HuH-7 (cell line): ENCODE results near the gene CDH6.

Source experiments
- DNase-seq: peaks from one replicate; pipeline ENCODE4 v3.0.0; 2011; ENCODE audit warnings: low spot score

CDH6 gene

GRCh38 chr5:31204958-31205357, 11.5 kb downstream of the CDH6 start:
- no peak for DNase-seq

DNA sequence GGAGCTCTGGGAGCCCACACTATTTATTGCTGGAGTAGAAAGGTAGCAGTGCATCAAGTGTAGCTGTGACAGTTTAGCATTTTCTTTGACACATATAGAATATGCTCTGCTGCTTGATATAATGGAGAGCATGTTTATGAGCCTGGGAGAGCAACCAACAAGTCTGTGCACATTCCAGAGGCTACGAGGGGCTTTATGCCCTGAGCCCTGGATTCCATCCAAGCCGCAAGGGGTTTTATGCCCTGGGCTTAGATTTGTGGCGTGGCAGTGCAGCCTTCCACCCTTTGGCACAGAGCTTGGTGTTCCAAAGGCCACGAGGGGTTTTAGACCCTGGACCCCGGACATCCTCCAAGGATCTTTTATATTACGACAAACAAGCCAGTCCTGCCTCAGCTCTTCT, 14.6 kb downstream of the CDH6 start:
- no peak for DNase-seq

DNA sequence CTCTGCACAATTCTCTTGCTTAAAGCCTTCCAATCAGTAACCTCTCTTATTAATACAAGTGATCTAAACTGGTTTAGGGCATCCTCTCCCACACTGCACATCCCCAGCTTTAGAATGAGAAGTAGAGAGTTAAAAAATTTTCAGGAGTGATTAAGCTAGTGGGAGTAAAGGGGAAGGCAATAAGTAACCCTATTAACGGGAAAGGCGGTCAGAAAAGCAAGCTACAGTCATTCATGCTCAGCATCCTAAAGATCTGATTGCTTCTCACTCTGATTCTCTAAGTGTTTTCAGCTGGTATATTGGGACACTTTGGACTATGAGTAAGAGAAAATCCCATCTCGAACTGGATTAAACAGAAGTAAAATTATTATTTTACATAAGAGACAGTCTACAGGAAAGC, 15.8 kb downstream of the CDH6 start:
- DNase-seq, result no peak

DNA sequence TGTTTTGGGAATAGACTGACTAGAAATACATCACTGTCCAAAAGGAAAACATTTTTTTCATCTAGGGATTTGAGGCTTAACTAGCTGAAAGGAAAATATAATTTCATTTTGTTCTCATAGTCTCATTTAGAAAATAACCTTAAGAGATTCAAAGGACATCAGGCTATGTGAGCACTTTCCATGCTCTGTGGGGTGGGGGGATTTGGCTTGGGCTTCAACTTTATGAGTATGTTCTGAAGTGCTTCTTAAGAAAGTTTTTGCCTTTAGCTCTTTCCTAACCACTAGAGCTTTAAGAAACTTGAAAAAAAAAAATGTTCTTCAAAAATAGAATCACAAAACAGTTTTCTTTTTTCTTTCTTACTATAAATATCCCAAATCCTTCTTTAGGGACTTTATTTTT, 17.6 kb downstream of the CDH6 start:
- no peak for DNase-seq

- DNase-seq, result no peak
Observed at GRCh38 chr5:31213257-31213656, 19.8 kb downstream of the CDH6 start.

DNA sequence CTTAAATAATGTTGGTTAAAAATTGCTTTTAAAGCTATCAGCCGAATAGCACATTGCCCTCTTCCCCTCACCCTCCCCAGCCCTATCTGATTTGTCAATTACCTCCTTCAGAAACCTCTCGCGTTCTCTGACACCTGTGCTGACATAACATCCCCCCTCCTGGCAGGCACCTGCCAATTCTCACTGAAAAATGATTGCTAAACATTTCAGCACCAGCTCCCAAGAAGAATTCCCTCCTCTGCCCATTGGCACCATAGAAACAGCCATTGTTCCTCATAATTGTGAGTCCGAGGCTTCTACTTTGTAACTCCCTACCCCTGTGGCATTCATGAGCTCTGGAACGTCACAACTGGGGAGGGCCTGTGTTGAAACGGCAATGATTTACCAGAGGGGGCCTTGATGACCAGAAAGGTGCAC, 20.2 kb downstream of the CDH6 start:
- no peak for DNase-seq

DNA sequence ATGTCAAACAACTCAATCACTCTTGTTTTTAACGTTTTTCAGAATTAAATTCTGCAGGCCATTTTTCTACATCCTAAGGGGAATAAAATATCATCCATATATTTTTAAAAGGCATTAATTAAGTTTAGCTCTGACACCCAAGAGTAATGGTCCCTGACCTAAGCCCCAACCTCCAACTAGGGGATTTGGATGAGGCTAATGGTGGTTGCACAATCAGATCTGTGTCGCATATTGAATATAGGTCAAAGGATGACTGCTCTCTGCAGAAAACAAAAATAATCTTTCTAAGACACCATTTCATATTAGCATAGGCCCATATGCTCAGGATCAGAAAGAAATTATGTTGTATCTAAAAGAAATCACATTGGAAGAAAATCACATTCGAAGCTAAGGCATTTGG, 20.7 kb downstream of the CDH6 start:
- no peak for DNase-seq

DNA sequence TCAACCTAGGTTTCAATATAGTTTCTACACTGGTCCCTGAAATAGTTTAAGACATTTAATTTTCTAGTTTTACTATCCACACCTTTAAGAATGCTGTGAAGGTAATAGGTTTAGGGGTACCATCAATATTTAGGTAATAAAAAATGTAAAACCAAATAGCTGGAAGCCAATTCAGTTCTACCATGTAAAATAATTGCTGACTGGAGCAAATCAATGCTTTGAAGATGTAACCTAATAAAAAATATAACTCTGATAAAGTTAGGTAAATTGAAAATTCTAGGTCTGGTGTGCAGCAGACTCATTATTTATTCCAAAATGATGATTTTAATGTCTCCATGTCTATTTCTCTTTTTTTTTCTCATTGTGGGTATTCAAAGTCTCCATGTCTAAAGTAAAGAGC, 21.8 kb downstream of the CDH6 start:
- no peak for DNase-seq

GRCh38 chr5:31217446-31217845, 24.0 kb downstream of the CDH6 start:
- no peak for DNase-seq

DNA sequence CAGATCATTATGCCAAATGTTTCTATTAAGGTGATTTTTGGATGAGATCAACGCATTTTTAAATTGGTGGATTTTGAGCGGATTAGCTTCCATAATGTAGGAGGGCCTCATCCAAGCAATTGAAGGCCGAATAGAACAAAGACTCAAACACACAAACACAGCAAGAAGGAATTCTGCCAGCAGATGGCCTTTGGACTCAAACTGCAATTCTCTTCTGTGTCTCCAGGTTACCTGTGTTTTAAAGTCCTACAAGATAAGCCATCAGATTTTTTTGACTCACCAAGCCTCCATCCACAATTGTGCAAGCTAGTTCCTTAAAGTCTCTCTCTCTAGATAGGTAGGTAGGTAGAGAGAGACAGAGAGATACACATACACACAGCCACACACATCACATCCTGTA, 25.5 kb downstream of the CDH6 start:
- no peak for DNase-seq

GRCh38 chr5:31221001-31221400, 27.5 kb downstream of the CDH6 start:
- DNase-seq, result peak; percentile 43

- DNase-seq, result no peak
Observed at GRCh38 chr5:31225118-31225517, 31.6 kb downstream of the CDH6 start.

DNA sequence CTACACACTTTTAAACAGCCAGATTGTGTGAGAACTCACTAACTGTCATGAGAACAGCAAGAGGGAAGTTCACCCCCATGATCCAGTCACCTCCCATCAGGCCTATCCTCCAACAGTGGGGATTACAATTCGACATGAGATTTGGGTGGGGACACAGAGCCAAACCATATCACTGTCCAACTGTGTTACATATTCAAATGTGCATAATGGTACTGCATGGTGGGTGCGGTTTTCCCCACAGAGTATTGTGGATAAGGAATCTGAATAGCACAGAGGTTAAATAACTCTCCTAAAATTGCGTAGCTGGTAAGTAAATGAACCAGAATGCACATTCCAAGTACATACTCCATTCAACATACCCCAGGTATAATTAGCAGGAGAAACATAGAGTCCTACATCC, 32.1 kb downstream of the CDH6 start:
- no peak for DNase-seq

DNA sequence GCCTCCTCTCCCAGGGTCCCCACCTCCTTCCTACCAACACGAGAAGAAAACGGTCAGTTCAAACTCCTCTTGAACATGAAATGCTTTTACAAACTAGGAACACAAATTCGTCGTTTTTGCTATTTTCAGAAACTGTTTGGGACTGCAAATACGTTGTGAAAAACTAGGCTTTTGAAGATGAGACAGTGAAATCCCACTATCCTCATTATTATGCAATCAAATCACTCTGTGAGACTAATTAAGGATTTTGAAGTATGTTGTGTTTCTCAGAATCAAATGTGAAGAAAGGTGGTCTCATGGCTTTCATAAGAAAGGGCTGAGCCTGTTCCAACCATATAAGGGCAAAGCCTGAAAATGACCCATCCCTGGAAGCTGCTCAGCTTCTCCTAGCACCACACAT, 33.2 kb downstream of the CDH6 start:
- no peak for DNase-seq

GRCh38 chr5:31229266-31229665, 35.8 kb downstream of the CDH6 start:
- DNase-seq, result no peak

DNA sequence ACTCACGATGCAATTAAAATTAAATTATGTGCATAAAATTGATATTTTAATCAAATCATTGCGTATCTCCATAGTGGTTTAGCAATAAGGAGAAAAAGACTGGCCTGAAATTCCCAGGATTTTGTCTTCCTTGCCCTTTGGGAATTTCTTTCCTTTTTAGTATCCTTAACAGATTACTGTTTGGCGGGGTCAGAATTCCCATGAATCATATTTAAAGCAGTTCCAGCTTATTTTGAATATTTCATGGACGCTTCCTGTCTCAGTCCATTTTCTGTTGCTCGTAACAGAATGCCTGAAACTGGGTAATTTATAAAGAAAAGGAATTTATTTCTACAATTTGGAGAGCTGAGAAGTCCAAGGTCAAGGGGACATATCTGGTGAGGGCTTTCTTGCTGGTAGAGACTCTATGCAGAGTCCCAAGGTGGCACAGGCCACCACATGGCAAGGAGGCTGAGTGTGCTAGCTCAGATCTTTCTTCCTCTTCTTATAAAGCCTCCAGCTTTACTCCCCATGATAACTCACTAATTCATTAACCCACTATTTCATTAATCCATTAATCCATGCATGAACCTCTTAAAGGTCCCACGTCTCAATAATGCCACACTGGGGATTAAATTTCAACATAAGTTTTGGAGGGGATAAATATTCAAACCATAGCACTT, 37.8 kb downstream of the CDH6 start:
- no peak for DNase-seq

DNA sequence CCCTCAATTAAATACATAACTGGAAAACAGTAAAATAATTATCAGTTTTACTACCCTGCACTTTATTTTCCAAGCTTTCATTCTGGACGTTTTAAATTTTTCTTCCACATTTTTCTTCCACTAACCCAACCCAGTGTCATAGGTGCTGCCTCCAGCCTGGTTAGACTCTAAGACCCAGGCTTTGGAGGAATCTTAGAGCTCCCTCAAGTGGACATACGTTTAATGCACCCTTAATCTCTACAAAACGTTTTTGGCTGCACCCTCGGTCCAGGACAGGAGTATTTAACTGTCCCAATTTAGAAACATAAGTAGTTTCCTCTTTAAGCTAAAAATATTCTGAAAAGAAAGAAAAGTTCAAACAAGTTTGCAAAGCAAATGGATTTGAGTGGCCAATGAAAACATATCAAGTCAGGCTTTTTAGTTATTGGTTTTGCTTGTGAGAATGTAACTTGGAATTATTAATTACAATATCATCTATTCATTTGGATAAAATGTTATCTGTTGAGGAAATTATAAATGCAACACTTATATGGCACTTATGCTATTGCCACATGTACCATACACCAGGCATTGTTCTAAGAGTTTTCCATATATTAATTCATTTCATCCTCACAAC, 38.9 kb downstream of the CDH6 start:
- DNase-seq, result peak; percentile 43

- DNase-seq, result no peak
Observed at GRCh38 chr5:31235381-31235780, 41.9 kb downstream of the CDH6 start.

- DNase-seq, result no peak
Observed at GRCh38 chr5:31236339-31236738, 42.9 kb downstream of the CDH6 start.

DNA sequence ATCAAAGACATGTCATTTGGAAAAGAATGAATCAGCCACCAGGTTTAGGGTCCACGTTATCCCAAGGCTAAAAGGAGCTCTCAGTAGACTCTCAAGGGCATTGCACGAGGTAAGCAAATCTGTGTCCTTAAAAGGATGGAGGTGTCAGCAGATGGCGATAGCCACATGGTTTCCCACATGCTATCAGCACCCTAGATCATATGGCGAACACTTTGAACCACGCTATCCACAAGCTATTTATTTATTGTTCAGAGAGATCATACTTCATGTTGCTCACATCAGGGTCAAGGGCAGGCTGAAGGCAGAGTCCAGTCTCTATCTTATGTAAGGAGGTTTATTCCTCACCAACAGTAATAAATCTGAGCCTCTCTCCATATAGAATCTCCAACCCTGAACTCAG, 43.7 kb downstream of the CDH6 start:
- no peak for DNase-seq

GRCh38 chr5:31238497-31238896, 45.0 kb downstream of the CDH6 start:
- no peak for DNase-seq

- DNase-seq, result no peak
Observed at GRCh38 chr5:31244921-31245320, 51.4 kb downstream of the CDH6 start.

DNA sequence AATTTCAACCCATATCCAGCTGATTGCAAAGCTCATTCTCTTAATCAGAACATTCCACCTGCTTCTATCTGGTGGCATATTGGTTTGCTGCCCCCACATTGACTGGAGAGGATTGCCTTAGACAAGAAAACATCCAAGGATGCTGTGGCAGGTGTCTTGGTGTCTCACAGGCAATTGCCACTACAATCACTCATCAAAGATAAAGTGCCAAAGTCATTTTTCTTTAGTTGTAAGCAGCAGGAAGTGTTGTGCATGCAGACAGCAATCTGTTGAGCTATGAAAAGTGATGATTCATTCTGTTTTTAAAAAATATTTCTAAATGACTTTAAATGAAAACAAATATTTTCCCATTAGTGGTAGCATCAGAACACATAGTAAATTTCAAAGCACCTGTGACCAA, 53.9 kb downstream of the CDH6 start:
- DNase-seq, result no peak

GRCh38 chr5:31250201-31250600, 56.7 kb downstream of the CDH6 start:
- no peak for DNase-seq
